Measurements from ENCODE around the gene PCP2.
"Not testable (repeated sequence)": the region's sequence is repeated elsewhere in the genome, so short reads cannot be mapped to it uniquely, and the experiment has no call there.

Gene PCP2

GRCh38 chr19:7645163-7645562, 11.6 kb upstream of the PCP2 start:
- DNase-seq (ENCODE audit: low read depth) = no peak
- in situ Hi-C loops (cut with HindIII; ENCODE audit: low sequenced_read_pairs) = no loop called here
- TF ChIP-seq CTCF (IDR thresholded peaks at IDR 0.05; ENCODE audit: low read depth, low read length, missing control alignments) = no peak
- no peak overlapping the region for H3K4me3 ChIP-seq (ENCODE audit: low read depth, low read length)

GRCh38 chr19:7644550-7644877, 11.0 kb upstream of the PCP2 start:
- H3K4me3 ChIP-seq (ENCODE audit: low read depth, low read length) = no peak overlapping the region
- no peak for DNase-seq (ENCODE audit: low read depth)
- TF ChIP-seq CTCF (IDR thresholded peaks at IDR 0.05; ENCODE audit: low read depth, low read length, missing control alignments) = no peak
- in situ Hi-C loops (cut with HindIII; ENCODE audit: low sequenced_read_pairs) = no loop called here

- in situ Hi-C loops (cut with HindIII; ENCODE audit: low sequenced_read_pairs); H3K4me3 ChIP-seq (ENCODE audit: low read depth, low read length); DNase-seq (ENCODE audit: low read depth): not testable (repeated sequence)
These were observed 10.4 kb upstream of the PCP2 start for GRCh38 chr19:7643629-7644549.

- DNase-seq (ENCODE audit: low read depth) = no peak
- no peak for TF ChIP-seq CTCF (IDR thresholded peaks at IDR 0.05; ENCODE audit: low read depth, low read length, missing control alignments)
- in situ Hi-C loops (cut with HindIII; ENCODE audit: low sequenced_read_pairs) = no loop called here
- no peak overlapping the region for H3K4me3 ChIP-seq (ENCODE audit: low read depth, low read length)
These were observed 9.5 kb upstream of the PCP2 start for GRCh38 chr19:7643031-7643415.

GRCh38 chr19:7642295-7643030, 8.9 kb upstream of the PCP2 start:
- TF ChIP-seq CTCF (IDR thresholded peaks at IDR 0.05; ENCODE audit: low read depth, low read length, missing control alignments) = no peak
- in situ Hi-C loops (cut with HindIII; ENCODE audit: low sequenced_read_pairs) = no loop called here
- H3K4me3 ChIP-seq (ENCODE audit: low read depth, low read length) = no peak overlapping the region
- no peak for DNase-seq (ENCODE audit: low read depth)

GRCh38 chr19:7641290-7642276, 8.1 kb upstream of the PCP2 start:
- in situ Hi-C loops (cut with HindIII; ENCODE audit: low sequenced_read_pairs) = no loop called here
- H3K4me3 ChIP-seq (ENCODE audit: low read depth, low read length) = no peak overlapping the region
- TF ChIP-seq CTCF (IDR thresholded peaks at IDR 0.05; ENCODE audit: low read depth, low read length, missing control alignments) = no peak
- no peak for DNase-seq (ENCODE audit: low read depth)

Measured in astrocyte of the cerebellum (primary cell).